ENCODE results near the gene UCMA.
"Not testable (repeated sequence)": the region's sequence is repeated elsewhere in the genome, so short reads cannot be mapped to it uniquely, and the experiment has no call there.

The UCMA gene

GRCh38 chr10:13242260-13242659 lies 8.1 kb upstream of the UCMA start:
- not testable (repeated sequence) for H3K9me3 Mint-ChIP-seq, H3K4me3 Mint-ChIP-seq, H3K4me1 Mint-ChIP-seq, H3K36me3 Mint-ChIP-seq, H3K27me3 Mint-ChIP-seq, H3K27ac Mint-ChIP-seq

- Mint-ChIP-seq H3K4me1 (no peaks in the 10 kb centered on the region), H3K27me3 (no peaks in the 10 kb centered on the region), H3K9me3 (no peaks in the 10 kb centered on the region), H3K36me3 (no peaks in the 10 kb centered on the region), H3K27ac (no peak overlapping the region), H3K4me3 (no peak overlapping the region)
Measured at GRCh38 chr10:13241613-13242012, 7.4 kb upstream of the UCMA start.

GRCh38 chr10:13239923-13240322 lies 5.7 kb upstream of the UCMA start:
- H3K36me3 Mint-ChIP-seq: no peaks in the 10 kb centered on the region
- no peaks in the 10 kb centered on the region for H3K27me3 Mint-ChIP-seq
- no peaks in the 10 kb centered on the region for H3K9me3 Mint-ChIP-seq
- H3K4me1 Mint-ChIP-seq: no peaks in the 10 kb centered on the region
- H3K27ac Mint-ChIP-seq: no peak overlapping the region
- H3K4me3 Mint-ChIP-seq: no peak overlapping the region

GRCh38 chr10:13238271-13239077 lies 4.3 kb upstream of the UCMA start:
- Mint-ChIP-seq H3K9me3 (no peaks in the 10 kb centered on the region), H3K4me1 (no peaks in the 10 kb centered on the region), H3K36me3 (no peaks in the 10 kb centered on the region), H3K4me3 (no peak overlapping the region), H3K27ac (no peak overlapping the region), H3K27me3 (no peaks in the 10 kb centered on the region)

- Mint-ChIP-seq H3K27me3 (no peaks in the 10 kb centered on the region), H3K4me1 (no peaks in the 10 kb centered on the region), H3K27ac (no peak overlapping the region), H3K4me3 (no peak overlapping the region), H3K9me3 (no peaks in the 10 kb centered on the region), H3K36me3 (no peaks in the 10 kb centered on the region)
Measured at GRCh38 chr10:13236638-13237037, 2.5 kb upstream of the UCMA start.

- not testable (repeated sequence) for H3K27ac Mint-ChIP-seq, H3K4me3 Mint-ChIP-seq, H3K36me3 Mint-ChIP-seq, H3K4me1 Mint-ChIP-seq, H3K9me3 Mint-ChIP-seq, H3K27me3 Mint-ChIP-seq
Measured at GRCh38 chr10:13234736-13235135, 562 bp upstream of the UCMA start.

GRCh38 chr10:13233358-13233757 lies 816 bp downstream of the UCMA start:
- Mint-ChIP-seq H3K27ac (no peak overlapping the region), H3K4me3 (no peak overlapping the region), H3K9me3 (no peaks in the 10 kb centered on the region), H3K36me3 (no peaks in the 10 kb centered on the region), H3K27me3 (no peaks in the 10 kb centered on the region), H3K4me1 (no peaks in the 10 kb centered on the region)

GRCh38 chr10:13231808-13232207 lies 2.4 kb downstream of the UCMA start:
- Mint-ChIP-seq H3K36me3 (no peaks in the 10 kb centered on the region), H3K4me1 (no peaks in the 10 kb centered on the region), H3K27me3 (no peaks in the 10 kb centered on the region), H3K4me3 (no peak overlapping the region), H3K9me3 (no peaks in the 10 kb centered on the region), H3K27ac (no peak overlapping the region)

- H3K36me3 Mint-ChIP-seq: no peaks in the 10 kb centered on the region
- H3K4me1 Mint-ChIP-seq: no peaks in the 10 kb centered on the region
- no peak overlapping the region for H3K27ac Mint-ChIP-seq
- H3K27me3 Mint-ChIP-seq: no peaks in the 10 kb centered on the region
- H3K4me3 Mint-ChIP-seq: no peak overlapping the region
- H3K9me3 Mint-ChIP-seq: no peaks in the 10 kb centered on the region
Measured at GRCh38 chr10:13231190-13231589, 3.0 kb downstream of the UCMA start.

- no peaks in the 10 kb centered on the region for H3K27me3 Mint-ChIP-seq
- H3K4me3 Mint-ChIP-seq: no peak overlapping the region
- H3K27ac Mint-ChIP-seq: no peak overlapping the region
- H3K36me3 Mint-ChIP-seq: no peaks in the 10 kb centered on the region
- H3K9me3 Mint-ChIP-seq: no peaks in the 10 kb centered on the region
- H3K4me1 Mint-ChIP-seq: no peaks in the 10 kb centered on the region
Measured at GRCh38 chr10:13227031-13227430, 7.1 kb downstream of the UCMA start.

- Mint-ChIP-seq H3K4me1 (no peaks in the 10 kb centered on the region), H3K9me3 (no peaks in the 10 kb centered on the region), H3K4me3 (no peak overlapping the region), H3K27me3 (no peaks in the 10 kb centered on the region), H3K27ac (no peak overlapping the region), H3K36me3 (no peaks in the 10 kb centered on the region)
Measured at GRCh38 chr10:13225601-13226000, 8.6 kb downstream of the UCMA start.

- H3K4me1 Mint-ChIP-seq: no peaks in the 10 kb centered on the region
- no peak overlapping the region for H3K27ac Mint-ChIP-seq
- no peak overlapping the region for H3K4me3 Mint-ChIP-seq
- no peaks in the 10 kb centered on the region for H3K9me3 Mint-ChIP-seq
- H3K27me3 Mint-ChIP-seq: no peaks in the 10 kb centered on the region
- H3K36me3 Mint-ChIP-seq: no peaks in the 10 kb centered on the region
Measured at GRCh38 chr10:13224210-13224995, 9.8 kb downstream of the UCMA start.

GRCh38 chr10:13223241-13223640 lies 10.9 kb downstream of the UCMA start:
- no peaks in the 10 kb centered on the region for H3K9me3 Mint-ChIP-seq
- no peaks in the 10 kb centered on the region for H3K27me3 Mint-ChIP-seq
- no peaks in the 10 kb centered on the region for H3K36me3 Mint-ChIP-seq
- no peaks in the 10 kb centered on the region for H3K4me1 Mint-ChIP-seq
- no peak overlapping the region for H3K4me3 Mint-ChIP-seq
- no peak overlapping the region for H3K27ac Mint-ChIP-seq

GRCh38 chr10:13222566-13222965 lies 11.6 kb downstream of the UCMA start:
- H3K36me3 Mint-ChIP-seq: no peaks in the 10 kb centered on the region
- H3K27me3 Mint-ChIP-seq: no peaks in the 10 kb centered on the region
- H3K4me3 Mint-ChIP-seq: no peak overlapping the region
- H3K9me3 Mint-ChIP-seq: no peaks in the 10 kb centered on the region
- H3K4me1 Mint-ChIP-seq: no peaks in the 10 kb centered on the region
- no peak overlapping the region for H3K27ac Mint-ChIP-seq

GRCh38 chr10:13222151-13222550 lies 12.0 kb downstream of the UCMA start:
- Mint-ChIP-seq H3K27me3 (no peaks in the 10 kb centered on the region), H3K36me3 (no peaks in the 10 kb centered on the region), H3K9me3 (no peaks in the 10 kb centered on the region), H3K27ac (no peak overlapping the region), H3K4me3 (no peak overlapping the region), H3K4me1 (no peaks in the 10 kb centered on the region)

- no peaks in the 10 kb centered on the region for H3K36me3 Mint-ChIP-seq
- no peak overlapping the region for H3K4me3 Mint-ChIP-seq
- H3K4me1 Mint-ChIP-seq: no peaks in the 10 kb centered on the region
- no peak overlapping the region for H3K27ac Mint-ChIP-seq
- no peaks in the 10 kb centered on the region for H3K9me3 Mint-ChIP-seq
- H3K27me3 Mint-ChIP-seq: no peaks in the 10 kb centered on the region
Measured at GRCh38 chr10:13221572-13221971, 12.6 kb downstream of the UCMA start.
